NCI-H1105 treated with DMSO at 0.1 percent for 48 hours (cell line): ENCODE measurements around the gene UTP15.

Experiments
- DNase-seq: peaks from one replicate; lab custom pipeline; 2025; lab: John Stamatoyannopoulos, UW

UTP15 gene

DNA sequence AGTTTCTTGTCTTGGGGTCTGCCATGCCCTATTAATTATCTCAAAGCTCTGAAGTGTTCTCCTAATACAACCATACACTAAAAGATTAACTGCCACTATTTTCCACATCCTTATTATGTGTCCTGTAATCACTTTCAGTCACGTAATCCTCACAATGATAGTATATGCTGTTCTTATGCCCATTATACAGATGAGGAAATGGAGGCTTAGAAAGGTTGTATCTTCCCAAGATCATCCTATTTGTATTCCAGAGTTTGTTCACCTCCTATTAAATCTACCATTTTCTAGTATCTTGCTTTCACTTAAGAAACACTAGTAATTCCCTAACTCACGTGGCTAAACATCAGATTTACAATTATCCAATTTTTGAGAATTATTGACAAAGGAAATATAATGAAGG, 57.5 kb downstream of the UTP15 start:
- DNase-seq = no peak

GRCh38 chr5:73623901-73624404, 58.4 kb downstream of the UTP15 start:
- no peak for DNase-seq

GRCh38 chr5:73624888-73625287, 59.3 kb downstream of the UTP15 start:
- DNase-seq = no peak

DNA sequence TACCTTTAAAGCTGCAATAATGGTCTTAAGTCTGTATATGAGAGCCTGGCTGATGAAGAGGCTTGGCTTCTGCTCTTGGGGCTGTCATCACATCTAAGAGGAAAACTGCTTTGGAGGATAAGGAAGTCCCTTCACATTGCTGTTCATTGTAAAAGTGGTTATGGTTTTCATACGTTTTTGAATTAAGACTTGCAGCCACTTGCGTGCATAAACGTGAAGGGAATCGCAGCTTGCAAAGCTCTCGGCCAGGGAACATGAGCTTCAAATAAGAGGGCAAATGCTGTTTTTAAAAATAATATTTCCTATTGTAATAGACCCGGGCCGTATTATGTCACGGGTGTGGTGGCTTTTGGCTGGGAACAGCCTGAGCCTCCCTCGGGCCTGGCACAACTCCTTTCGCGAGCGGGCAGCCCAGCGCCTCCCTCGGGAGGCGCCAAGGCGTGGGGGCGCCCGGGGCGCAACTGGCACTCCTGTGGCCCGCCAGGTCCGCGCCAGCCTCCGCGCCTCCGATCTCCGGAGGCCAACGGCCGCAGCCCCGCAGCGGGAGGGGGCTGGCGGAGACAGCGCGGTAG, 59.9 kb downstream of the UTP15 start:
- DNase-seq = no peak

DNA sequence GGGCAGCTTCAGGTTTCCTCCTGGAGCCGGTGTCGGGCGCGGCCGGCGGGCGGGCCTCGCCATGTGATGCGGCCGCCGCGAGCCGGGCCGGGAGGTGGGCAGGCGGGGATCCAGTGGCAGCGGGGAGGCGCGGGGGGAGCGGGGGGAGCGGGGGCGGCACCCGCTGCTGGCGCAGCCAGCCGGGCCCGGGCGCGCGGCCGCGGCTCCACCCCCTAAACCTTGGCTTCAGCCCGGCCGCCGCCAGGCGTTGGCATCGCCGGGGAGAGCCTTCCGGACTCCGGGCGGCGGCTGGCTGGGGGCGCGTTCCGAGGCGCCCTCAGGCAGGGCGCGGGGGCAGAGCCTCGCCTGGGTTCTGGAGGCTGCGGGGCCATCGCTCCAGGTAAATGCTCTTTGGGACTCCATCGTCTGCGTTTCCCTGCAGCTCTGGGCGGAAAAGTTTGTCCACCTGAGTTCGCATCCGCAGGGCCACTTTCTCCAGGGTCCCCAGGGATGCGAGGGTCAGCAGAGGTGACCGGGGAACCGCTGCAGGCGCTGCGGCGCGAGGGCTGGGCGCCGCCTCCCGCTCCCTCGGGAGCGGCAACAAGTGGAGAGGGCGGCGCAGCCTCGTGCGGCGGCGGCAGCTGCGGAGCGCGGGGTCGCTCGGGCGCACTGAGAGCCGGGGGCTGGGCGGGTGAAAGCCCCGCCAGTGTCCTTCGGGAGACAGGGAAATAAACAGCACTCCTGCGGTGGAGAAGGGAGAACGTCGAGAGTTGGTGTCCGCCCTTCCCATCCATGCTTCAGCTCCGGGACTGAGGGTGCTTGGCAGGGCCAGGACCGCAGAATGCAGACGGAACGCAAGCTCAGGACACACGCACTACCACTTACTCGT, 60.6 kb downstream of the UTP15 start, which contains the start of gene ARHGEF28:
Gene ARHGEF28 (plus strand): TSS at position 253 of the 868 bp plus-strand sequence. CDS start 58,656 bp downstream, outside the sequence.
- DNase-seq = peak; percentile 36

DNA sequence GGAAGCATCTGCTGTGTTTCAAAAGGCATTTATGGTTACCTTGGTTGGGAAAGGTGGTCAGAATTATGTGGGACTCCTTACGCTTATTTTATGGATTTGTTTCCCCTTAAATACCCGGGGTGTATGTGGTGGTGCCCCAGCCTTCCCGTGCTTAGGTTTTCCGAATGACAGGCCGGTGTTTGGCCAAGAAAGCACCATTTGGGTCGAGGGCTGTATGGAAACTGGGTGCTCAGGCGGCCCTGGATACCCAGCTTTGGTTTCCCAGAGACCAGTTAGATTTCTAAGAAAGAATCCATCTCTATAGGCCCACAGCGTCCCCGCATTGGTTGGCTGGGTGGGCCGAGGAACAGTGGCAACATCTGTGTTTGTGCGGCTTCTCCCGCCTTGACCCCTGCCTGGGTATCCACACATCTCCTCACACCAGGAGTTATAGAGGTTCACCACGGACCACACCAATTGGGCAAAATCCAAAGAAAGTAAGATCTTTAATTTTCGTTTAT, 61.3 kb downstream of the UTP15 start:
- DNase-seq = no peak

GRCh38 chr5:73629456-73629855, 63.9 kb downstream of the UTP15 start:
- DNase-seq = no peak

DNA sequence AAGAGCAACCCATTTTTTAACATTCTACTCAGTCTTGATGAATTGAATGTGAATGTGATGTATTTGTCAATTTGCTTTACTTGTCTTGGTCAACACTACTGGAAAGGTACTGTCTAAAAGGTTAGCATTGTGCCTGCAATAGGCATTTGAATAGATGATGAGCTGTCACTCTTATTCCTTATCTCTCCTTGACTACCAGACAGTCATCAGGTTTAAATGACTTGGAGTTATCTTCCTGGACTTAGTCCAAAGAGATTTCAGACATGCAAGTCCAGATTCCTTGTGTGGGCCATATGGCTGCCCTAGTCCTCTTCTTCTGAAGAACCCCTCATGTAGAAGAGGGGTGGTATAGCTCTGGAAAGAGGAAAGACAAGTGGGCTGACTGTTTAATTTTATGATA, 65.2 kb downstream of the UTP15 start:
- DNase-seq = no peak

GRCh38 chr5:73631500-73631899, 66.0 kb downstream of the UTP15 start:
- no peak for DNase-seq
